ENCODE results near the gene TECTA. TPM values are rescaled to one million over a fixed set of nuclear protein-coding genes. Genes with fewer than 3 reads are reported as not detected.
A peak's percentile ranks its signal among the peaks of the same experiment; 100 is the strongest.
"Not testable (repeated sequence)": the region's sequence is repeated elsewhere in the genome, so short reads cannot be mapped to it uniquely, and the experiment has no call there.

The TECTA gene
- total RNA-seq, 1 donor from 2014 or later: 0.75 TPM

GRCh38 chr11:121231576-121232278, 130.7 kb downstream of the TECTA start:
- H3K27ac Mint-ChIP-seq (ENCODE audit: unreplicated experiment): no peak overlapping the region
- H3K36me3 Mint-ChIP-seq (ENCODE audit: low read depth): no peaks in the 10 kb centered on the region
- H3K4me3 Mint-ChIP-seq (ENCODE audit: unreplicated experiment): no peak overlapping the region
- peaks cover 7% of the 10 kb centered on the region for H3K4me1 Mint-ChIP-seq (ENCODE audit: low read depth)
- H3K27me3 Mint-ChIP-seq (ENCODE audit: low read depth): peaks cover 18% of the 10 kb centered on the region
- no peak for DNase-seq (ENCODE audit: low spot score)
- H3K9me3 Mint-ChIP-seq (ENCODE audit: low read depth): no peaks in the 10 kb centered on the region
- no peak for TF ChIP-seq CTCF (IDR thresholded peaks at IDR 0.05)

- Mint-ChIP-seq H3K4me3 (ENCODE audit: unreplicated experiment) (no peak overlapping the region), H3K27ac (ENCODE audit: unreplicated experiment) (no peak overlapping the region), H3K4me1 (ENCODE audit: low read depth) (peaks cover 12% of the 10 kb centered on the region), H3K27me3 (ENCODE audit: low read depth) (peaks cover 18% of the 10 kb centered on the region), H3K9me3 (ENCODE audit: low read depth) (no peaks in the 10 kb centered on the region), H3K36me3 (ENCODE audit: low read depth) (no peaks in the 10 kb centered on the region)
- no peak for TF ChIP-seq CTCF (IDR thresholded peaks at IDR 0.05)
- no peak for DNase-seq (ENCODE audit: low spot score)
Observed at GRCh38 chr11:121235057-121235456, 134.0 kb downstream of the TECTA start.

GRCh38 chr11:121236115-121237001, 135.3 kb downstream of the TECTA start:
- Mint-ChIP-seq H3K4me3 (ENCODE audit: unreplicated experiment) (no peak overlapping the region), H3K4me1 (ENCODE audit: low read depth) (peaks cover 16% of the 10 kb centered on the region), H3K27me3 (ENCODE audit: low read depth) (peaks cover 16% of the 10 kb centered on the region), H3K9me3 (ENCODE audit: low read depth) (no peaks in the 10 kb centered on the region), H3K36me3 (ENCODE audit: low read depth) (no peaks in the 10 kb centered on the region), H3K27ac (ENCODE audit: unreplicated experiment) (peak overlapping the region; percentile 27)
- DNase-seq (ENCODE audit: low spot score): no peak
- no peak for TF ChIP-seq CTCF (IDR thresholded peaks at IDR 0.05)

GRCh38 chr11:121237247-121237646, 136.2 kb downstream of the TECTA start:
- H3K36me3 Mint-ChIP-seq (ENCODE audit: low read depth); H3K4me3 Mint-ChIP-seq (ENCODE audit: unreplicated experiment); H3K9me3 Mint-ChIP-seq (ENCODE audit: low read depth); DNase-seq (ENCODE audit: low spot score): not testable (repeated sequence)
- peak overlapping the region; percentile 6 for H3K27ac Mint-ChIP-seq (ENCODE audit: unreplicated experiment)
- peaks cover 16% of the 10 kb centered on the region for H3K4me1 Mint-ChIP-seq (ENCODE audit: low read depth)
- H3K27me3 Mint-ChIP-seq (ENCODE audit: low read depth): peaks cover 17% of the 10 kb centered on the region

- H3K27ac Mint-ChIP-seq (ENCODE audit: unreplicated experiment): no peak overlapping the region
- no peaks in the 10 kb centered on the region for H3K9me3 Mint-ChIP-seq (ENCODE audit: low read depth)
- H3K27me3 Mint-ChIP-seq (ENCODE audit: low read depth): peaks cover 19% of the 10 kb centered on the region
- H3K4me3 Mint-ChIP-seq (ENCODE audit: unreplicated experiment): no peak overlapping the region
- H3K4me1 Mint-ChIP-seq (ENCODE audit: low read depth): peaks cover 16% of the 10 kb centered on the region
- no peak for TF ChIP-seq CTCF (IDR thresholded peaks at IDR 0.05)
- H3K36me3 Mint-ChIP-seq (ENCODE audit: low read depth): no peaks in the 10 kb centered on the region
- no peak for DNase-seq (ENCODE audit: low spot score)
Observed at GRCh38 chr11:121237686-121238658, 136.9 kb downstream of the TECTA start.

Data from chondrocyte (in vitro differentiated cells).